ENCODE measurements around the gene UBE2C. TPM values are rescaled to one million over a fixed set of nuclear protein-coding genes. Genes with fewer than 3 reads are reported as not detected.

Gene UBE2C
- total RNA-seq, 1 donor from 2014 or later = 0.80 TPM

DNA sequence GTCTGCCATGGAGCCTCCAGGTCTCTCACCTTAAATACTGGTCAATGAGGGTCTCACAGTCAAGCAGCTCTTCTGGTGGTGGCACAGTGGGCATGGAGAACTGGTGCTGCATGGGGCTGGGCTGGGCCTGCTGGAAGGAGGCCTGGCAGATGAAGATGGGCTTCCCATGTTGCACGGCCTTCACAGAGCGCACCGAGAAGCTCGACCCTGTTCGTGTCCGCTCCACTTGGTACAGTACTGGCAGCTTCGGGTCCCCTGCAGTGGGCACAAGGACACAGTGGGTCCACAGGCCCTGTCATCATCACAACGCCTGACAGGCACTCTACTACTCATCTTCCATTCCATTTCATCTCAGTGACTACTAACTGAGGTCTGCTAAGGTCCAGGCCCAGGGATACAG, 36.0 kb downstream of the UBE2C start:
- intact Hi-C loops (cut with DNase I) = no loop called here
- DNase-seq (ENCODE audit: low spot score) = no peak
- no peak for ATAC-seq

DNA sequence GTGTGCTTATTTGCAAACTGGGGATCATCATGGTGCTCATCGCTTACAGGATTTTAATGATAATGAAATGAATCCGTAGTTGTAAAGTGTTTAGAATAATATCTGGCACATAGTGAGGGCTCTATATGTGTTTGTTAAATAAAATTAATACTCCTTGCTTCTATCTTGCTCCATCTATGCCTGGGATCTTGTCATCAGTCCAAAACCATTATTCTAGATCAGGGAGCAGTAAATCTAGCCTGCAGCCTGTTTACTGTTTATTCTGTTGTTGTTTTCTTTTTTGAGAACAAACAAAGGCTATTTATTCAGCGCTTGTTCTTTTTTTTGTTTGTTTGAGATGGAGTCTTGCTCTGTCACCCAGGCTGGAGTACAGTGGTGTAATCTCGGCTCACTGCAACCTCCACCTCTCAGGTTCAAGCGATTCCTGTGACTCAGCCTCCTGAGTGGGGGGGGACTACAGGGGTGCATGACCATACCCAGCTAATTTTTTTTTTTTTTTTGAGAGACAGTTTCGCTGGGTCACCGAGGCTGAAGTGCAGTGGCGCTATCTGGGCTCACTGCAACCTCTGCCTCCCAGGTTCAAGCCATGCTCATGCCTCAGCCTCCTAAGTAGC, 36.6 kb downstream of the UBE2C start:
- intact Hi-C loops (cut with DNase I) = no loop called here
- no peak for DNase-seq (ENCODE audit: low spot score)
- ATAC-seq = no peak

DNA sequence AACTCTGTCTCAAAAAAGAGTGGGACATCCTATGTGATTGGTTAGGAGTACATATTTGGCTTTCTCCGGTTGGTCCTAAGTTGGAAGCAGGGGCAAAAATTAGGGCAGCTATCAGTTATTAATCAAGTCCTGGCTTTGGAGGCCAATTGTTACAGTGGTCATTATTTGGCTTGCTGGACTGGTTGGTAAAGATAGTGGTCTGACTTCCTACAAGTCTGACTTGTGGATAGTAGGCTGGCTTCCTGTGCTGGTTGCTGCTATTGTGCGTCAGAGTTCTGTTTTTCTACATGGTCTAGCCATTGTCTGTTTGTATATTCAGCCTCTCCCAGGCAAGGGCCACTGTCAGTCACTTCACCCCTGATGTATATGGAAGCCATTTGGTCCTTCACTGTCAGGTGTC, 37.8 kb downstream of the UBE2C start:
- no peak for ATAC-seq
- no peak for DNase-seq (ENCODE audit: low spot score)
- intact Hi-C loops (cut with DNase I) = no loop called here

GRCh38 chr20:45850926-45851325, 38.5 kb downstream of the UBE2C start:
- ATAC-seq = no peak
- no peak for DNase-seq (ENCODE audit: low spot score)
- intact Hi-C loops (cut with DNase I) = no loop called here

GRCh38 chr20:45851501-45851900, 39.1 kb downstream of the UBE2C start:
- DNase-seq (ENCODE audit: low spot score) (no peak), ATAC-seq (no peak)
- intact Hi-C loops (cut with DNase I) = no loop called here

GRCh38 chr20:45852326-45852725, 39.9 kb downstream of the UBE2C start:
- no peak for DNase-seq (ENCODE audit: low spot score)
- intact Hi-C loops (cut with DNase I) = no loop called here
- no peak for ATAC-seq

DNA sequence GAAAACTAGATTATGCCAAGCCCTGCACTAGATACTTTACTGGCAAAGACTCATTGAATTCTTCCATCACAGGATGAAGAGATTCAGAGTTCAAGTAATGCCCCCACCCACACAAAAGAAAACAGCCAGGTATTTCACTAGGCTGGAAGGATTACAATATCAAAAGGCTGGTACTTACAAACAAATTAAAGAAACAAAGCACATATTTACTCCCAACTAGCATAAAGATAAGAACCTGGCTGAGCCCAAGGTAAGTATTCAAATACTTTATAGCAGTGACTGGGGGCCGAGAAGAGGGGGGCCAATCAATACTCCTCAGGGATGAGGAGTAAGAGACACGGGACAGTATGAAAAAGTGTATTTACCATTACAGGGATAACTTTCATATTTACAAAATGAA, 41.0 kb downstream of the UBE2C start:
- ATAC-seq (no peak), DNase-seq (ENCODE audit: low spot score) (no peak)
- intact Hi-C loops (cut with DNase I) = no loop called here

GRCh38 chr20:45857114-45857881, 44.9 kb downstream of the UBE2C start, which contains the start of the genes ACOT8 and ZSWIM3:
Gene ACOT8 (minus strand): TSS chr20:45857392. CDS start chr20:45857315, 77 bp downstream.
Gene ZSWIM3 (plus strand): TSS chr20:45857614. CDS start chr20:45857826, 212 bp downstream.
- peak; percentile 95 for DNase-seq (ENCODE audit: low spot score)
- intact Hi-C loops (cut with DNase I) = no loop called here
- peak; percentile 99 for ATAC-seq

GRCh38 chr20:45857882-45858216, 45.4 kb downstream of the UBE2C start:
- intact Hi-C loops (cut with DNase I) = no loop called here
- DNase-seq (ENCODE audit: low spot score) (no peak), ATAC-seq (no peak)

DNA sequence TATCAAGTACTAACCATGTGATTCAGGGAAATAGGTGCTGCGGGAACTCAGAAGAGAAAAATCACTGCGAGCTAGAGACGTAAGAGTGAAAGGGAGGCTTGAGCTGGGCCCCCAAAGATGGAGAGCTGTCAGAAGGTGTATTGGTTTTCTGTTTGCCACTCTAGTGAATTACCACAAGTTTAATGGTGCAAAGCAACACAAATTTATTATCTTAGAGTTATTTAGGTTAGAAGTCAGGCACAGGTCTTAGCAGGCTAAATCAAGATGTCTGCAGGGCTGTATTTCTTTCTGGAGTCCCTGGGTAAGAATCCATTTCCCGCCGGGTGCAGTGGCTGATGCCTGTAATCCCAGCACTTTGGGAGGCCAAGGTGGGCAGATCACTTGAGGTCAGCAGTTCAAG, 47.5 kb downstream of the UBE2C start:
- intact Hi-C loops (cut with DNase I) = no loop called here
- ATAC-seq = no peak
- no peak for DNase-seq (ENCODE audit: low spot score)

DNA sequence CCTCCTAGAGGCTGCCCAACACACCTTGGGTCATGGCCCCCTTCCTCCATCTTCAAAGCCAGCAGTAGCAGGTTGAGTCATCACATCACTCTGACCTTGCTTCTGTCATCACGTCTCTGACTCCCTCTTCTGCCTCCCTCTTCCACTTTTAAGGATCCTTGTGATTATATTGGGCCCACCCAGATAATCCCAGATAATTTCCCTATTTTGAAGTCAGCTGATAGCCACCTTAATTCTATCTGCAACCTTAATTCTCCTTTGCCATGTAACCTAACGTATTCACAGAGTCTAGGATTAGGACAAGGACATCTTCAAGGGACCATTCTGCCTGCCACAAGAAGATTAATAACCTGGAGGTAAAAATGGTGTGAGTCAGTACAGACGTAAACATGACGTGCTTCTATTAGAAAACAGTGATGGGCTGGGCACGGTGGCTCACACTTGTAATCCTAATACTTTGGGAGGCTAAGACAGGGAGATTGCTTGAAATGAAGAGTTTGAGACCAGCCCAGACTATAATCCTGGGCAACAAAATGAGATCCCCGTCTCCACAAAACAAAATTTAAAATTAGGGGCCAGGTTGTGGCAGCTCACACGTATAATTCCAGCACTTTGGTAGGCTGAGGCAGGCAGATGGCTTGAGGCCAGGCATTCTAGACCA, 48.2 kb downstream of the UBE2C start:
- DNase-seq (ENCODE audit: low spot score) (peak; percentile 3), ATAC-seq (no peak)
- intact Hi-C loops (cut with DNase I) = no loop called here

DNA sequence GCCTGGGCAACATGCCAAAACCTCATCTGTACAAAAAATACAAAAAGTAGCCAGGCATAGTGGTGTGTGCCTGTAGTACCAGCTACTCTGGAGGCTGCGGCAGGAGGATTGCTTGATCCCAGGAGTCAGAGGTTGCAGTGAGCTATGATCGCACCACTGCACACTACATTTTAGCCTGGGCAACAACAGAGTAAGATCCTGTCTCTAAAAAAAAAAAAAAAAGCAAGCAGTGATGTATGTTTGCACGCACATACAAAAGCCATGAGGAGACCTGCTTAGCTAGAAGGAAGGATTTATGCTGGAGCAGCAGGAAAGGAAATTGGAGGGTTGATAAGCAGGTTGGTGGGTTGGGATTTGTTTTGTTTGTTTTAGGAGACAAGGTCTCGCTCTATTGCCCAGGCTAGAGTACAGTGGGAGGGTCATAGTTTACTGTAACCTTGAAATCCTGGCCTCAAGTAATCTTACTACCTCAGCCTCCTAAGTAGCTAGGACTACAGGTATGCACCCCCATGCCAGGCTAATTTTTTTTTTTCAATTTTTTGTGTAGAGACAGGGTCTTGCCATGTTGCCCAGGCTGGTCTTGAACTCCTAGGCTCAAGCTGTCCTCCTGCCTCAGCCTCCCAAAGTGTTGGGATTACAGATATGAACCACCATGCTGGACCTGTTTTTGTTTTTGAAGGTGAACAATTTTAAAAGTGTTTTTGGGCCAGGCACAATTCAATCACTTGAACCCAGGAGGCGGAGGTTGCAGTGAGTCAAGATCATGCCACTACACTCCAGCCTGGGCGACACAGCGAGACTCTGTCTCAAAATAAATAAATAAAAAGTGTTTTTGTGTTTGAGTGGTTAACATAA, 49.0 kb downstream of the UBE2C start:
- intact Hi-C loops (cut with DNase I) = no loop called here

GRCh38 chr20:45863543-45864470, 51.4 kb downstream of the UBE2C start:
- intact Hi-C loops (cut with DNase I) = no loop called here
- ATAC-seq = peak; percentile 56
- DNase-seq (ENCODE audit: low spot score) = no peak

More for the DNA sequence above, 49.0 kb downstream of the UBE2C start:
- DNase-seq (ENCODE audit: low spot score) (peak; percentile 45), ATAC-seq (no peak)

DNA sequence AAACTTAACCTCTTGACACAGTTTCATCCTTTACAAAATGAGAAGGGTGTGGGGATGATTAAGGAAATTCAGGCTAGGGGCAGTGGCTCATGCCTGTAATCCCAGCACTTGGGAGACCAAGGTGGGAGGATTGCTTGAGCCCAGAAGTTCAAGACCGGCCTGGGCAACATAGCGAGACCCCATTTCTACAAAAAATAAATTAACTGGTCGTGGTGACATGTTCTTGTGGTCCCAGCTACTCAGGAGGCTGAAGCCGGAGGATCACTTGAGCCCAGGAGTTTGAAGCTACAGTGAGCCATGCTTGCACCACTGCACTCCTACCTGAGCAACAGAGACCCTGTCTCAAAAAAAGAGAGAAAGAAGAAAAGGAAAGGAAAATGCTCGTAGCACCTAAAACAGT, 54.0 kb downstream of the UBE2C start:
- ATAC-seq = no peak
- intact Hi-C loops (cut with DNase I) = no loop called here
- DNase-seq (ENCODE audit: low spot score) = no peak

Data from sciatic nerve (tissue), 2 donors.